GM12875 (cell line): ENCODE results near the gene CFAP221.

Experiments
- H3K4me3 ChIP-seq: one replicate; pipeline ENCODE4 v1.5.1; 2011; ENCODE audit warnings: low read depth, low read length, control low read depth
- TF ChIP-seq, protein P1 (sequence below): IDR thresholded peaks from 2 replicates; pipeline ENCODE4 v1.5.1; 2011; ENCODE audit warnings: low read depth, mild to moderate bottlenecking, control low read depth, inconsistent platforms, low read length, moderate library complexity, borderline replicate concordance; ENCODE audit not compliant: insufficient read depth

Gene CFAP221

DNA sequence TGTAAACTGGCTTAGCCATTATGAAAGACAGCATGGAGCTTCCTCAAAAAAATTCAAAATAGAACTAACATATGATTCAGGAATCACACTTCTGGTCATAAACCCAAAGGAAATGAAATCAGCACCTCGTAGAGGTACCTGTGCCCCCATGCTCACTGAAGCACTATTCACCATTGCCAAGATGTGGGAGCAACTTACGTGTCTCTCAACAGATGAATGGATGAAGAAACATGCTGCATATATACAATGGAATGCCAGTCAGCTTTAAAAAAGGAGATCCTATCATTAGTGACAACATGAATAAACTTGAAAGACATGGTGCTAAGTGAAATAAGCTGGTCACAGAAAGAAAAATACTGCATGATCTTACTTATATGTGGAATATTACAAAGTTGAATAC is 28.1 kb upstream of the CFAP221 start:
- TF ChIP-seq, protein P1, sequence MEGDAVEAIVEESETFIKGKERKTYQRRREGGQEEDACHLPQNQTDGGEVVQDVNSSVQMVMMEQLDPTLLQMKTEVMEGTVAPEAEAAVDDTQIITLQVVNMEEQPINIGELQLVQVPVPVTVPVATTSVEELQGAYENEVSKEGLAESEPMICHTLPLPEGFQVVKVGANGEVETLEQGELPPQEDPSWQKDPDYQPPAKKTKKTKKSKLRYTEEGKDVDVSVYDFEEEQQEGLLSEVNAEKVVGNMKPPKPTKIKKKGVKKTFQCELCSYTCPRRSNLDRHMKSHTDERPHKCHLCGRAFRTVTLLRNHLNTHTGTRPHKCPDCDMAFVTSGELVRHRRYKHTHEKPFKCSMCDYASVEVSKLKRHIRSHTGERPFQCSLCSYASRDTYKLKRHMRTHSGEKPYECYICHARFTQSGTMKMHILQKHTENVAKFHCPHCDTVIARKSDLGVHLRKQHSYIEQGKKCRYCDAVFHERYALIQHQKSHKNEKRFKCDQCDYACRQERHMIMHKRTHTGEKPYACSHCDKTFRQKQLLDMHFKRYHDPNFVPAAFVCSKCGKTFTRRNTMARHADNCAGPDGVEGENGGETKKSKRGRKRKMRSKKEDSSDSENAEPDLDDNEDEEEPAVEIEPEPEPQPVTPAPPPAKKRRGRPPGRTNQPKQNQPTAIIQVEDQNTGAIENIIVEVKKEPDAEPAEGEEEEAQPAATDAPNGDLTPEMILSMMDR, result no peak
- no peak overlapping the region for H3K4me3 ChIP-seq

DNA sequence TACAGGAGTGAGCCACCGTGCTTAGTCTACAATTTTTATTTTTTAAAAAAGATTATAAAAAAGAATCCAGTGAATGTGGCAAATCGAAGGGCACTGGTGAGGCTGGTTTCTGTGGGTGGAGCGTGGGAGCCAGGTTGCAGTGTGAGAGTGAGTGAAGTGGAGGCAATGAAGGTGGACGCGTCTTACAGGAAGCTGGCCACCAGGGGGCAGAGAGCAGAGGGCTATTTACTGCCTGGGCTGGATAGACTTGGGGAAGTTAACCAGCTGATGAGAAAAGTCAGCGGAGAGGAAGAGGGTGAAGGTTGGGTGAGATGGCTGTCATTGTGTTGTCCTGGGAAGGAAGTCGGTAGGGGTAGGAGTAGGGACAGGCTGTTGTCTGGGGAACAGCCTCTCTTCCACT is 26.8 kb upstream of the CFAP221 start:
- TF ChIP-seq, protein P1, result peak; percentile 91
- no peak overlapping the region for H3K4me3 ChIP-seq

DNA sequence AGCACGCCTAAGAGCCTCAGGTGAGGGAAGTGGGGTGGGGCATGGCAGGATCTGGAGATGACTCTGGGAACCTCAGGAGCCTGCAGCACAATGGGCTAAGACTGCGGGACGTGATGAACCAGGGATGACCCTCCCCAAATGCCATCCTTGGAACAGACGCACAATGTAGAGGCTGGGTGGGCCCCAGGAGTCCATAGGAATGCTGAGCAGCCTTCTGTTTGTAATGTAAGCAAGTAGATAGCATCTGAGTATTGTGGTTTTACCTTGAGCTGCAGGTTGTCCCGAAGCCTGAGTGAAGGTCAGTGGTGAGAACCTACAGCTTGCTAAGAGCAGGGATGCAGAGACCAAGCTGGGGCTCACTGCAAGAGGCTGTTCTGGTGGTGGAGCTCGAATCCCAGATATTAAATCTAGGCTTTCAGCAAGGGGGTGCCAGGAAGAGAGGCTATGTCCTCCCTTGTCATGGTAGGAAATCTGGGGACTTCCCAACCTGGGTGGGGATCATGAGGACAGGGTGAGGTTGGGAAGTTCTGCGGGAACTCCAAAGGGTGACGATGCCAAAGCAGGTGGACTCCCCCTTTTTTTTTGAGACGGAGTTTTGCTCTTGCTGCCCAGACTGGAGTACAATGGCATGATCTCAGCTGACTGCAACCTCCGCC is 25.7 kb upstream of the CFAP221 start:
- TF ChIP-seq, protein P1, result no peak
- no peak overlapping the region for H3K4me3 ChIP-seq

DNA sequence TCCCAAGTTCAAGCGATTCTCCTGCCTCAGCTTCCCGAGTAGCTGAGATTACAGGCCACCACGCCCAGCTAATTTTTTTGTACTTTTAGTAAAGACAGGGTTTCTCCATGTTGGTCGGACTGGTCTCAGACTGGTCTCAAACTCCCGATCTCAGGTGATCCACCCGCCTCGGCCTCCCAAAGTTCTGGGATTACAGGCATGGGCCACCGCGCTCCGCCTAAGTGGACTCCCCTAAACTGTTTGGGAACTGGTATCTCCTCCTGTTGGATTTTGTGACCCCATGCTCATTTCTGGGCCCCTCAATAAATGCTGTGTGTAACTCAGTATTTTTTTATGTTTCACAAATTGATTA is 25.2 kb upstream of the CFAP221 start:
- H3K4me3 ChIP-seq, result no peak overlapping the region
- TF ChIP-seq, protein P1, result no peak

GRCh38 chr2:119520696-119521432 is 23.4 kb upstream of the CFAP221 start:
- TF ChIP-seq, protein P1, result no peak
- H3K4me3 ChIP-seq, result no peak overlapping the region

DNA sequence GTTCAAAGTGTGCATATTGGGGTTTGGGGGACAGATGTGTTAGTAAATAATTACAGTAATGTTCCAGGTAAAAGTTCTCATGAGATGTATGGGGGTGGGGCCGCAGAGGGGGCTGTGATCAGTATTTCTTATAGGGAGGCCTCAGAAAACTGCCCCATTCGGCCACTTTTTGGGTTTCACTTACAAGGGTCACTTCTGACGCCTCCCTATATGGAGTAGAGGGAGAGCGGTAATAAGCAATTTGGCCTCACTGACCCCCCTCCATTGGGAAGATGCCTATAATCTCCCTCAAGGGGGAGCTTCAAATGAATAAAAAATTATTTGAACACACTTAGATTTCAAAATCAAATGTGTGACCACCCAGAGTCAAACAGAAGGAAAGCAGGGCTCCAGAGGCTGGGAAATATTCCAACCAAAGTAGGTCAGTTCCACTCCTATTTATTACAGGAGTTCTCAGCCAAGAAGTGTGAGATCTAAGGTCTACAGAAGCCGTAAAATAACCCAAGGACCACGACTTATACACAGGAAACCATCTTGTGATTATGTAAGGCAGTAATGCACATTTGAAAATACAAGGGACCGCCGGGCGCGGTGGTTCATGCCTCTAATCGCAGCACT is 22.7 kb upstream of the CFAP221 start:
- H3K4me3 ChIP-seq, result no peak overlapping the region
- TF ChIP-seq, protein P1, result no peak

GRCh38 chr2:119522671-119523070 is 21.6 kb upstream of the CFAP221 start:
- TF ChIP-seq, protein P1, result no peak
- H3K4me3 ChIP-seq, result no peak overlapping the region
